Neural cell (in vitro differentiated cells): ENCODE measurements around the gene SLC12A7.

Experiments used
- CTCF ChIP-seq: fragments of 450-650 bp; IDR thresholded peaks from 2 replicates; pipeline ENCODE4 v1.5.1; 2014; ENCODE audit warnings: antibody characterized with exemption, mild to moderate bottlenecking, moderate library complexity; ENCODE audit not compliant: poor library complexity, severe bottlenecking
- RAD21 ChIP-seq: fragments of 450-650 bp; conservative IDR thresholded peaks from 2 replicates; pipeline ENCODE4 v1.6.1; 2014; ENCODE audit warnings: antibody characterized with exemption, mild to moderate bottlenecking, moderate library complexity
- REST ChIP-seq: IDR thresholded peaks from 2 replicates; pipeline ENCODE4 v1.6.1; 2012; ENCODE audit warnings: borderline replicate concordance
- TAF1 ChIP-seq: IDR thresholded peaks from 2 replicates; pipeline ENCODE4 v1.6.1; 2012; ENCODE audit warnings: low read depth

DNA sequence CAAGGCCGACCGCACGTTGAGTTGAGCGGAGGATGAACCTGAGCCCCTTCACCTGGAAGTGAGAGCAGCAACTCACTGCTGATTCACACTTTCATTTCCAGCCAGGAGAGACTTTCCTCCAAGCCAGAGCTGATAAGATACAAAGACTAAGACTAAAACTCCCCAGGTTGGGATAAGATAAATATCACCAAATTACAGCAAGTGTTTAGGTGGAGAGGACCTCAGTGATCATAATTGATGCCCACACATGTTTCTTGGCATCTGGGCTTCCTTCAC, 109.7 kb downstream of the SLC12A7 start:
- TF ChIP-seq CTCF (no peak), RAD21 (no peak), REST (no peak), TAF1 (no peak)
